Suprapubic skin (tissue), 4 donors: ENCODE results near the gene ATP2C2.

Source experiments
- CTCF ChIP-seq, 2 donors: fragments of 200-600 bp in 1 of 2; fragments of 450-650 bp in 1 of 2; sonication (generic) in 1 of 2; IDR thresholded peaks; one replicate each; pipeline ENCODE4 v1.5.1; 2016 to 2019; ENCODE audit warnings: antibody characterized with exemption in 2 of 2, mild to moderate bottlenecking in 1 of 2, moderate library complexity in 1 of 2
- EP300 ChIP-seq: sonication (generic); formaldehyde crosslinking; IDR thresholded peaks from one replicate; pipeline ENCODE4 v1.6.1; 2017; ENCODE audit warnings: antibody characterized with exemption
- POLR2A ChIP-seq, 2 donors: fragments of 450-650 bp; IDR thresholded peaks; one replicate each; pipeline ENCODE4 v1.6.1; 2017; ENCODE audit warnings: antibody characterized with exemption in 2 of 2, mild to moderate bottlenecking in 2 of 2, moderate library complexity in 2 of 2
- POLR2AphosphoS5 ChIP-seq, 3 donors: sonication (generic); formaldehyde crosslinking; IDR thresholded peaks; one replicate each; pipeline ENCODE4 v1.6.1; 2017; ENCODE audit warnings: antibody characterized with exemption in 3 of 3

GRCh38 chr16:84444476-84444875 is 76.1 kb downstream of the ATP2C2 start:
- TF ChIP-seq CTCF (IDR thresholded peaks at IDR 0.05) (no peak), POLR2A (IDR thresholded peaks at IDR 0.05) (no peak), EP300 (no peak), POLR2AphosphoS5 (IDR thresholded peaks at IDR 0.05) (no peak)
